UCSD-AML1 (cell line): ENCODE measurements around the gene ARGLU1.
A peak's percentile ranks its signal among the peaks of the same experiment; 100 is the strongest.
"Not testable (repeated sequence)": the region's sequence is repeated elsewhere in the genome, so short reads cannot be mapped to it uniquely, and the experiment has no call there.

ENCODE experiments used
- DNase-seq: peaks from one replicate; lab custom pipeline; 2025; ENCODE audit not compliant: unreplicated experiment; lab: John Stamatoyannopoulos, UW

ARGLU1 gene, protein sequence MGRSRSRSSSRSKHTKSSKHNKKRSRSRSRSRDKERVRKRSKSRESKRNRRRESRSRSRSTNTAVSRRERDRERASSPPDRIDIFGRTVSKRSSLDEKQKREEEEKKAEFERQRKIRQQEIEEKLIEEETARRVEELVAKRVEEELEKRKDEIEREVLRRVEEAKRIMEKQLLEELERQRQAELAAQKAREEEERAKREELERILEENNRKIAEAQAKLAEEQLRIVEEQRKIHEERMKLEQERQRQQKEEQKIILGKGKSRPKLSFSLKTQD

DNA sequence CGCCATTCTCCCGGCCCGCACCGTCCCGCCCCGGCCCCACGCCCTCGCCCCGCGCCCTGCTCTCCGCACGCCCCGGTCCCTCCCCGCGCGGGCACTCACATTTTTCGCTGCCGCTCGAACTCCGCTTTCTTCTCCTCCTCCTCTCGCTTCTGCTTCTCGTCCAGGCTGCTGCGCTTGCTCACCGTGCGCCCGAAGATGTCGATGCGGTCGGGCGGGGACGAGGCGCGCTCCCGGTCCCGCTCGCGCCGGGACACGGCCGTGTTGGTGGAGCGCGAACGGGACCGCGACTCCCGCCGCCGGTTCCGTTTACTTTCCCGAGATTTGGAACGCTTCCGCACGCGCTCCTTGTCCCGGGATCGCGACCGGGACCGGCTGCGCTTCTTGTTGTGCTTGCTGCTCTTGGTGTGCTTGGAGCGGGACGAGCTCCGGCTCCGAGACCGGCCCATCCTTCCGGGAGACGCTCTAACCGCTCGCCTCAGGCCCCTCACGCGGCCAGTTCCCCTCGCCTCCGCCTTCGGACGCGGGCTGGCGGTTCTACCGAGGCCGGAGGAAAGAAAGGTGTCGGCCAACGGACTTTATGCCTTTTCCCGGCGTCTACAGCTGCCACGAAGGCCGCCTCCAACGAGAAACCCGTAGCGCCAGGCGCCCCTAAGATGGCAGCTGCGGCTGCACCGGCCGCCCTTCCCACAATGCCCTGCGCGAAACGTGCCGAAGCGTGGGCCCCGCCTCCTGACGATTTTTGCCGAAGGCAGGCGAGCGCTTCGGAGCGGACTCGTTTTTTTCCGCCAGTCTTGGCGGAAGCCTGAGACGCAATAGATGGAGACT is at the start of gene ARGLU1:
Gene ARGLU1, minus strand, starts transcription at position 664 of the 825 bp plus-strand sequence. Its CDS starts 218 bp downstream, at position 446.
- peak; percentile 94 for DNase-seq

- DNase-seq, result no peak
These were observed 49.6 kb upstream of the ARGLU1 start for GRCh38 chr13:106617561-106617960.

DNA sequence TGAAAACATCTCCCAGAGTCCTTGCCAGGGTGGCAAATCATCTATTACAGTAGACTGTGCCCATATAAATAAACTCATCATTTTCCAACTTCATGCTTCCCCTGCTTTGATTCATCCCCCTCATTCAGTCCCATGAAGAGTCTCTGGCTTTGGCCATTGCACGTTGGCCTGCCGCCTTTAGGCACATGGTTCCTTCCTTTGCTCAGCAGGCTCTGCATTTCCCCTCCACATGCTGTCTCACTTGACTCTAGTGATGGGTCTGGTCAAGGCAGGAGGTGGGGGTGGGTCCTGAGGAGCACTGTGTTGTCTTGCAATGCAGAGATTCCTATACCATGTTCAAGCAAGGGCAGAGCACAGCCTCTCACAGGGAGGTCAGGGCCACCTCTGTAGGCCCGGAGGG is 48.8 kb upstream of the ARGLU1 start:
- DNase-seq, result no peak

DNA sequence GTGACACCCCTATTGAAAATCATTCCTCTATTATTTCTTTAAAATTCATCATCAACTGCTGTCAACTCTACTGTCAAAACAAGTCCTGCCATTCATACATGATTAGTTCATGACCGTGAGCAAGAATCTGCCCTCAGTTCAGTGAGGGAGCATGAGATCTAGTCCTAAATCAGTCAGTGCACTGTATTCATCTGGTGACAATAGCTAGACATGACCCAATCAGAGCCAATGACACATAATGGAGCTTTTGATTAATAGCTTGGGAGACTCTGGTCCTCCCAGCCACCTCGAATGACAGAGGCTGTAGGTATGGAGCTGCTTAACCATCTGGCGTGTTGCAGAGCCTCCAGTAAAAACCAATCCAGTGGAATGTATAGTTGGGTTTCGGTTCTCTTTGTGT is 46.9 kb upstream of the ARGLU1 start:
- DNase-seq, result no peak

DNA sequence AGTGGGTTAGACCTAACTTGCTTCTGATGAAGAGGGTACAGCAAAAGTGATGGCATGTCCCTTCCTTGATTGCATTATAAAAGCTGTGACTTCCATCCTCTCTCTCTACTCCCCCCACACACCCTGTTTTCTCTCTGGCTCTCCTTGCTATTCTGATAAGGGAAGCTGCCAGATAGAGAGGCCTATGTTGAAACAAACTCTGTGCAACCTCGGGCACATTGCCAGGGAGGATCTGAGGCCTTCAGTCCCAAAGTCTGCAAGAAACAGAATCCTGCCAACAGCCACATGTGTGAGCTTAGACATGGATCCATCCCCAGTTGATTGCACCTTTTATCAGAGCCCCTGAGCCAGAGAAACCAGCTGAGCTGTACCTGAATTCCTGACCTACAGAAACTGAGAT is 44.8 kb upstream of the ARGLU1 start:
- DNase-seq, result no peak

GRCh38 chr13:106610486-106610885 is 42.5 kb upstream of the ARGLU1 start:
- DNase-seq, result no peak

- DNase-seq, result no peak
These were observed 41.2 kb upstream of the ARGLU1 start for GRCh38 chr13:106609116-106609515.

DNA sequence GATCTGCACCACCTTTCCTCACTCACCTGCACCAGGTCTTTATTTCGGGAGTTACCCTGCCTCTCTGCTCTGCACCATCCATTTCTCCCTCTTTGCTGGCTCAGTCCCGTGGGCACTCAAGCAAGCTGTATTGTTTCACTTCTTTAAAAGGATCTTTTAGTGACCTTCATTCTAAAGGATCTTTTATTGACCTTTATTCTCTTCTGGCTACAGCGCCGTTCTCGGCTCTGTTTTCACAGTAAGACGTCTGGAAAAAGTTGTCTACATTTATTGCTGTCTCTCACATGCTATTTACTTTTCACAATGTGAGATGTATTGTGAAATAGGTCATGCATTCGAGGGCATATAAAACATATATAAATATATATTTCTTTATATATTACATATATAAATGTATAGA is 35.6 kb upstream of the ARGLU1 start:
- DNase-seq, result no peak

DNA sequence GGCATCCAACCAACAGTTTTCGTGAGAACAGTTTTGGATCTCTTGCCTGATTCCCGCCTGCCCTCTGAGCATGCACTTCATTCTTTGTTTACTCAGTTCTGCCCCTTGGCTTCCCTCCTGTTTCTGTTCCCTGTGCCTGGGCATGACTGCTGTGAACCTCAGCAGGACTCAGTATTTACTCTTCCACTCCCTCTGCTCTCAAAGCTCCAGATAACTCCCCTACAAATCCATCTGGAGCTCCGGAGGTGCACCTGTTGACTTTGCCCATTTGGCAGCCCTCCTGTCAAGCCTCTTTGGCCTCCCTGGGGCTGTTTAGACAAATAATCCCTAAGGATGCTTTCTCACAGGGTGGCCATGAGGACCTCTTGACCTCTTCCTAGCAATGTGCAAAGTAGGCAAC is 34.2 kb upstream of the ARGLU1 start:
- no peak for DNase-seq

DNA sequence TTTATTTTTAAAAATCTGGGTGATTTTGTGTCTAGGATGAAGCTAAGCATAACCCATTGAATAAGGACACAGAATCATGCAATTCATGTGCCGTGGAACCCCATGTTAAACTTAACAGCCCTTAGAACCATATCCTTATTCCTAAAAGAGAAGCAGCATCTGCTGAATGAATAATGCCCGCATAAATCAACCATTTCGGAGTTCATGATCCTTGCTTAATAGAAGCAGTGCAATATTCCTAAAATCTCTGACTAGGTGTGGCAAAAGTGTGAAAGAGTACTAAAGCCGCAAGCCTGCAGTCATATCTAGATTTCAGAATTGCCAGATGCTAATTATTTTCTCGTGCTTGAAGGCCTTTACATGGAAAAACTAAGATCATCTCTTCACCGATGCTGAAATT is 33.6 kb upstream of the ARGLU1 start:
- DNase-seq, result no peak

- not testable (repeated sequence) for DNase-seq
These were observed 32.8 kb upstream of the ARGLU1 start for GRCh38 chr13:106600798-106601135.

GRCh38 chr13:106599875-106600797 is 32.2 kb upstream of the ARGLU1 start:
- no peak for DNase-seq

DNA sequence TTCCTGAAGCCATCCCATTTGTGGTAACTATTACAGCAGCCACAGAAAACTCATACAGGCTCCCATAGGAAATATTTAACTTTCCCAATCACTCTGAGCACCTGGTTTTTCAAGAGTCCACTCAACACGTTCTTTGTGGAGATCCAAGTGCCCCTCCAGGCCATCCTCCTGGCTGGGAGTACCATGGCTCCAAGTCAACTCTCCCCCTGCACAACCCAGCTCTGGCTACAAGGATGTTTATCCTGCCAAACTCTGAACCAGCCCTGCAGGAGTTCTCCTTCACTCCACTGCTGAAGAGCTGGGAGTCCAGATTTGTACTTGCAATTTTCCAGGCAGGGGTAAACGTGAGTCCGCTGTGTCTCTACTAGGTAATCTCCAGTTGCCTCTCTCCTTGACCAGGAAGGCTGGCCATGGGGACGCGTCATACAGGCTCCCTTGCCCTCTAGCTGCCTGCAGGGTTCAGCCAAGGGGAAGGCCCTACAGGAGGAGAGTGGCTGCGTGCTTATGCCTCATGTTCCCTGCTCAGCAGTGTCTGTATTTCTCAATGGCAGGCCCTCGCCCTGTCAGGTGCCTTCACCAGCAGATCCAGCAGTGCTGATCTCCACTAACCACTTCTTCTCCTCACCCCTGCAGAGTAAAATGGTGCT is 29.9 kb upstream of the ARGLU1 start:
- DNase-seq, result no peak

GRCh38 chr13:106597186-106597585 is 29.2 kb upstream of the ARGLU1 start:
- DNase-seq, result no peak

GRCh38 chr13:106596275-106596937 is 28.5 kb upstream of the ARGLU1 start:
- DNase-seq, result no peak

DNA sequence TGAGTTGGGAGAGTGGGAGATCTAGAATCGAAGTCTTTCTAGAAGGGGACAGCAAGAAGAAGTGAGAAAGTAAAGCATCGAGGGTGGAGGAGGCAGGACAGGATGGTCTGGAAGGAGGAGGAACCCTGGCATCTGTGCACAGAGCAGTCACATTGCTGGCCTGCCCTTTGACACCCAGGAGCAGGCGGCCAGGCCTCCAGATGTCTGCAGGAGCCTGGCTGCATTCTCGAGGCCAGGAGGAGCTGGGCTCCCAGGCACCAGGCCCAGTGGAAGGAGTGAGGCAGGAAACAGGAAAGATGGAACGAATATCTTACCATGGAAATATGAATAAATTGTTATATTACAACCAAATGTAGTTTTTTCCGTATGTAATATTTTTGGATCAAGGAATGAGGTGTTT is 27.7 kb upstream of the ARGLU1 start:
- no peak for DNase-seq

DNA sequence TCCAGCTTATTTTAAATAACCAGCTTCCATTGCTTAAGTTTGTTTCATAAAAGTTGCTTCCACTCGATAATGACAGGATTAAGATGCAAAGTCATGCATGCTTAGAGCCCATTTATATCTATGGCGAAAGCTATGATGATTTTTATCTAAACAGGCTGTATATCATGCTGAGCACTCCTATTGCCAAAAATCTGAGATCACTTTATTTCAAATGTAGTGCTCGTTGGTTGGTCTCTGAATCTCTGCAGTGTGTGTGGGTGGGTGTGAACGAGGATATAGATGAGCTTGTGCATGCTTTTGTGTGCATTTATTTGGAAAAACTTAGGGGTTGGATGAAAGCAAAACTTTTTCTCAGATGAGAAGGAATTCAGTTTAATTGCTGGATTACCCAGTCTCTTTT is 27.0 kb upstream of the ARGLU1 start:
- DNase-seq, result no peak

GRCh38 chr13:106593132-106593531 is 25.2 kb upstream of the ARGLU1 start:
- DNase-seq, result peak; percentile 17

DNA sequence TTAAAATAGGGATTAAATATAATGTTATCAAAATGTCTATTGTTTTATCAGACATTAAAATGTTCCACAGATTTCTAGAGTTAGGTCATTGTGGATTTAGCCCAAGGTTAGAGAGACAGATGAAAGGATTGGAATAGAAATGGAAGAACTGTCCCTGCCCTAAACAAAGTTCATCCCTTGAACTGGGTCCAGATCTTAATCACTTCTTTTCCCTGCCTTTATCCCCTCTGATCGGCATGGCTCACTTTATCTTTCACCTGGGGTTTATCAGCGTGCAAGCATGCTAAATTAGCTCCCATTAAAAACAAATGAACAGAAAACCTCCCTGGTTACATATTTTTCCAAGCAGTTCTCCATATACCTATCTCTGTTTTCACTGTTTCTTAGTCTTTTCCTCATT is 23.4 kb upstream of the ARGLU1 start:
- no peak for DNase-seq

- no peak for DNase-seq
These were observed 21.8 kb upstream of the ARGLU1 start for GRCh38 chr13:106589716-106590115.

DNA sequence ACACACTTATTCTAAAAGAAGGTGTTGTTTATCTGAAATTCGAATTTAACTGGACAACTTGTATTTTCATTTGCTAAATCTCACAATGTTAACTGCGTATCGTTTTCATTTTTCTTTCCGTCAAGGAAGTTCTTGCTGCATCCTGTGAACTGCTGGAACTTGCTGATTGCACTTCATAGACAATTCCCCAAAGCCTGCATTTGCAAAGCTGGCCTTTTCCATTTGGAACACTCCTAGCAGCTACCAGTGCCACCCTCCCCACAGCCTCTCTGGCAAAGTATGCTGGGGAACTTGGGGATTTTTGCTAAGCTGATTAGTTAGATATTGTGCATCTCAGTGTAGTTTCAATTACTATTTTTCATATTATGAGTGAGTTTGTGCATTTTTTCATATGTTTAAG is 20.4 kb upstream of the ARGLU1 start:
- no peak for DNase-seq
